ES-I3 (cell line): ENCODE data around the gene DPPA4.
"Not testable (repeated sequence)": the region's sequence is repeated elsewhere in the genome, so short reads cannot be mapped to it uniquely, and the experiment has no call there.

Experiments
- H3K36me3 ChIP-seq: 2 replicates; pipeline ENCODE4 v1.6.1; 2013; ENCODE audit warnings: mild to moderate bottlenecking, low read length, control low read depth, moderate library complexity; ENCODE audit not compliant: insufficient read depth
- H3K4me1 ChIP-seq: 2 replicates; pipeline ENCODE4 v1.6.1; 2013; ENCODE audit warnings: mild to moderate bottlenecking, control low read depth, low read length; ENCODE audit not compliant: insufficient read depth
- H3K9ac ChIP-seq: 2 replicates; pipeline ENCODE4 v1.6.1; 2013; ENCODE audit warnings: low read depth, mild to moderate bottlenecking, low read length, moderate library complexity
- H3K9me3 ChIP-seq: 2 replicates; pipeline ENCODE4 v1.6.1; 2013; ENCODE audit warnings: mild to moderate bottlenecking, low read length, moderate library complexity; ENCODE audit not compliant: control insufficient read depth, insufficient read depth

The DPPA4 gene

GRCh38 chr3:109337393-109337792 lies at the start of gene DPPA4:
Gene DPPA4 (minus strand): TSS chr3:109337546. CDS start chr3:109337517, 29 bp downstream.
- H3K9ac ChIP-seq, result peak within 1 kb of the TSS; percentile 98
- H3K9me3 ChIP-seq, result no peaks in the 10 kb centered on the region
- H3K36me3 ChIP-seq, result peaks cover 42% of the 10 kb centered on the region
- peaks cover 14% of the 10 kb centered on the region for H3K4me1 ChIP-seq

- Histone ChIP-seq H3K36me3 (no peaks in the 10 kb centered on the region), H3K9me3 (no peaks in the 10 kb centered on the region), H3K4me1 (no peaks in the 10 kb centered on the region), H3K9ac (no peak overlapping the region)
Observed at GRCh38 chr3:109385442-109386318, 48.3 kb upstream of the DPPA4 start.

GRCh38 chr3:109384164-109384563 lies 46.8 kb upstream of the DPPA4 start:
- H3K36me3 ChIP-seq, result no peaks in the 10 kb centered on the region
- H3K4me1 ChIP-seq, result no peaks in the 10 kb centered on the region
- H3K9me3 ChIP-seq, result no peaks in the 10 kb centered on the region
- H3K9ac ChIP-seq, result no peak overlapping the region

- H3K9ac ChIP-seq, result no peak overlapping the region
- H3K36me3 ChIP-seq, result no peaks in the 10 kb centered on the region
- H3K9me3 ChIP-seq, result no peaks in the 10 kb centered on the region
- H3K4me1 ChIP-seq, result no peaks in the 10 kb centered on the region
Observed at GRCh38 chr3:109382588-109382987, 45.2 kb upstream of the DPPA4 start.

- H3K4me1 ChIP-seq, result no peaks in the 10 kb centered on the region
- no peak overlapping the region for H3K9ac ChIP-seq
- H3K9me3 ChIP-seq, result no peaks in the 10 kb centered on the region
- H3K36me3 ChIP-seq, result no peaks in the 10 kb centered on the region
Observed at GRCh38 chr3:109375975-109376374, 38.6 kb upstream of the DPPA4 start.

GRCh38 chr3:109374434-109374833 lies 37.1 kb upstream of the DPPA4 start:
- not testable (repeated sequence) for H3K4me1 ChIP-seq, H3K36me3 ChIP-seq, H3K9me3 ChIP-seq, H3K9ac ChIP-seq

- no peaks in the 10 kb centered on the region for H3K4me1 ChIP-seq
- no peak overlapping the region for H3K9ac ChIP-seq
- no peaks in the 10 kb centered on the region for H3K9me3 ChIP-seq
- H3K36me3 ChIP-seq, result no peaks in the 10 kb centered on the region
Observed at GRCh38 chr3:109373933-109374332, 36.6 kb upstream of the DPPA4 start.

GRCh38 chr3:109372639-109373038 lies 35.3 kb upstream of the DPPA4 start:
- Histone ChIP-seq H3K9me3 (no peaks in the 10 kb centered on the region), H3K36me3 (no peaks in the 10 kb centered on the region), H3K9ac (no peak overlapping the region), H3K4me1 (no peaks in the 10 kb centered on the region)

- Histone ChIP-seq H3K36me3 (no peaks in the 10 kb centered on the region), H3K9me3 (no peaks in the 10 kb centered on the region), H3K9ac (no peak overlapping the region), H3K4me1 (no peaks in the 10 kb centered on the region)
Observed at GRCh38 chr3:109369510-109369909, 32.2 kb upstream of the DPPA4 start.

GRCh38 chr3:109364088-109364487 lies 26.7 kb upstream of the DPPA4 start:
- Histone ChIP-seq H3K36me3 (no peaks in the 10 kb centered on the region), H3K4me1 (no peaks in the 10 kb centered on the region), H3K9ac (no peak overlapping the region), H3K9me3 (no peaks in the 10 kb centered on the region)

- Histone ChIP-seq H3K4me1 (no peaks in the 10 kb centered on the region), H3K36me3 (no peaks in the 10 kb centered on the region), H3K9me3 (no peaks in the 10 kb centered on the region), H3K9ac (no peak overlapping the region)
Observed at GRCh38 chr3:109363634-109364033, 26.3 kb upstream of the DPPA4 start.

- no peaks in the 10 kb centered on the region for H3K36me3 ChIP-seq
- no peaks in the 10 kb centered on the region for H3K9me3 ChIP-seq
- no peaks in the 10 kb centered on the region for H3K4me1 ChIP-seq
- no peak overlapping the region for H3K9ac ChIP-seq
Observed at GRCh38 chr3:109362823-109363222, 25.5 kb upstream of the DPPA4 start.

GRCh38 chr3:109358809-109359208 lies 21.5 kb upstream of the DPPA4 start:
- not testable (repeated sequence) for H3K36me3 ChIP-seq, H3K9me3 ChIP-seq, H3K9ac ChIP-seq
- H3K4me1 ChIP-seq, result peaks cover 21% of the 10 kb centered on the region

GRCh38 chr3:109356442-109357155 lies 19.3 kb upstream of the DPPA4 start:
- H3K4me1 ChIP-seq, result peaks cover 37% of the 10 kb centered on the region
- H3K36me3 ChIP-seq, result peaks cover 5% of the 10 kb centered on the region
- peak overlapping the region; percentile 23; the same call in 1 of the 2 replicates for H3K9ac ChIP-seq
- H3K9me3 ChIP-seq, result no peaks in the 10 kb centered on the region
